AG04449 (cell line): ENCODE data around the gene SEC62.

Experiments
- CTCF ChIA-PET: fragments of 350-600 bp; formaldehyde crosslinking; extraction: SDS; loops from one replicate; lab custom pipeline; 2021; ENCODE audit warnings: antibody characterized with exemption; lab: Yijun Ruan, JAX
- POLR2A ChIA-PET: fragments of 400-600, 350-600 bp; formaldehyde crosslinking; extraction: SDS; loops from one replicate; lab custom pipeline; 2020; ENCODE audit warnings: antibody characterized with exemption, inconsistent platforms; lab: Yijun Ruan, JAX
- DNase-seq: peaks from one replicate; pipeline ENCODE4 v3.0.0-alpha.2; 2010; ENCODE audit warnings: low read depth, low spot score
- H3K4me3 ChIP-seq: 2 replicates; pipeline ENCODE4 v1.5.1; 2011; ENCODE audit warnings: low read depth, mild to moderate bottlenecking, control low read depth, low read length
- TF ChIP-seq, protein P1 (sequence below): IDR thresholded peaks from one replicate; pipeline ENCODE4 v1.5.1; 2011; ENCODE audit warnings: mild to moderate bottlenecking, moderate library complexity, low read length, control low read depth, inconsistent platforms; ENCODE audit not compliant: insufficient read depth; ENCODE audit errors: missing control alignments

Gene SEC62

GRCh38 chr3:169971522-169971921 lies 4.9 kb downstream of the SEC62 start:
- CTCF ChIA-PET, result no interaction called here
- no peak for DNase-seq
- POLR2A ChIA-PET, result no interaction called here
- no peak overlapping the region for H3K4me3 ChIP-seq
- TF ChIP-seq, protein P1, sequence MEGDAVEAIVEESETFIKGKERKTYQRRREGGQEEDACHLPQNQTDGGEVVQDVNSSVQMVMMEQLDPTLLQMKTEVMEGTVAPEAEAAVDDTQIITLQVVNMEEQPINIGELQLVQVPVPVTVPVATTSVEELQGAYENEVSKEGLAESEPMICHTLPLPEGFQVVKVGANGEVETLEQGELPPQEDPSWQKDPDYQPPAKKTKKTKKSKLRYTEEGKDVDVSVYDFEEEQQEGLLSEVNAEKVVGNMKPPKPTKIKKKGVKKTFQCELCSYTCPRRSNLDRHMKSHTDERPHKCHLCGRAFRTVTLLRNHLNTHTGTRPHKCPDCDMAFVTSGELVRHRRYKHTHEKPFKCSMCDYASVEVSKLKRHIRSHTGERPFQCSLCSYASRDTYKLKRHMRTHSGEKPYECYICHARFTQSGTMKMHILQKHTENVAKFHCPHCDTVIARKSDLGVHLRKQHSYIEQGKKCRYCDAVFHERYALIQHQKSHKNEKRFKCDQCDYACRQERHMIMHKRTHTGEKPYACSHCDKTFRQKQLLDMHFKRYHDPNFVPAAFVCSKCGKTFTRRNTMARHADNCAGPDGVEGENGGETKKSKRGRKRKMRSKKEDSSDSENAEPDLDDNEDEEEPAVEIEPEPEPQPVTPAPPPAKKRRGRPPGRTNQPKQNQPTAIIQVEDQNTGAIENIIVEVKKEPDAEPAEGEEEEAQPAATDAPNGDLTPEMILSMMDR, result no peak

DNA sequence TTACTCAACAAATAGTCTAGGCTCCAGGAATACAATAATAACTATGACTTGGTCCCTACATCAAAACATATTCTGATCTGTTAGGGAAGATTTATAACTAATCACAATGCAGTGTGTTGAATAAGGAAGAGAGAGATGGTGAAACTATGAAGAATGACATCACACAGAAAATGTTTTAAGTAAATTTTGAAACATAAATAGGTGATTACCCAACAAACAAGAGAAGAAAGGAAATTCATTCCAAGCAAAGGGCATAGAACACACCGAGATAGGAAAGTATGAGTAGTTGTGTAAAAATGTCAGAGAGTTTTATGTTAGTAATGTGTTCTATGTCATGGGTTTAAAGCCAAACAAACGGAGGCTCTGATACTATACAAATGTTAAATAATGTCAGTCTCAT lies 13.4 kb downstream of the SEC62 start:
- ChIA-PET CTCF (interaction anchor here (0.6 kb wide), 1 partner anchor 60 kb away, joined by 3 read pairs; no protein-coding TSS in a partner anchor), POLR2A (no interaction called here)
- DNase-seq, result no peak
- TF ChIP-seq, protein P1, result no peak
- no peak overlapping the region for H3K4me3 ChIP-seq

DNA sequence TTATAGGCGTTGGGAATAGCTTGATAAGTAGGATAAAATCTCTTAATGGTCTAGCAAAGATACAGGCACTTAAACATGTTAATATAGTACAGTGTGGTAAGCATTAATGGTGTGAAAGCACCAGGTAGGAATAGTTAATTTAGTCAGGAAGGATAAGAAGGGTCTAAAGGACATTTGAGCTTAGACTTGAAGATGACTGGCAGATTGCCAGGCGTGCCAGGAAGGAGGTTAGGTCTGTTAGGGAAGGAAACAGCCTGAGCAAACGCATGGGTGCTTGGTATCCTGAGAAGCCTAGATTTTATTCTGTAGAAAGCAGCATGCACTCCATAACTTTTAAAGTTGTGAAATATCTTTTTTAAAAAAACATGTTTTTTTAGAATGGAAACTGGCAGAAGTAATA lies 17.7 kb downstream of the SEC62 start:
- no peak for DNase-seq
- TF ChIP-seq, protein P1, result no peak
- H3K4me3 ChIP-seq, result no peak overlapping the region
- ChIA-PET POLR2A (no interaction called here), CTCF (no interaction called here)

- no peak overlapping the region for H3K4me3 ChIP-seq
- TF ChIP-seq, protein P1, result no peak
- ChIA-PET POLR2A (no interaction called here), CTCF (interaction anchor here (1.4 kb wide), 1 partner anchor 129 kb away, joined by 3 read pairs; no protein-coding TSS in a partner anchor)
- no peak for DNase-seq
These were observed 23.8 kb downstream of the SEC62 start for GRCh38 chr3:169990431-169990830.

GRCh38 chr3:169992156-169992555 lies 25.5 kb downstream of the SEC62 start:
- no peak overlapping the region for H3K4me3 ChIP-seq
- ChIA-PET POLR2A (no interaction called here), CTCF (interaction anchor here (0.5 kb wide), 1 partner anchor 13 kb away, joined by 3 read pairs; no protein-coding TSS in a partner anchor)
- DNase-seq, result no peak
- TF ChIP-seq, protein P1, result no peak

GRCh38 chr3:169992781-169993180 lies 26.2 kb downstream of the SEC62 start:
- ChIA-PET POLR2A (no interaction called here), CTCF (no interaction called here)
- TF ChIP-seq, protein P1, result no peak
- H3K4me3 ChIP-seq, result no peak overlapping the region
- DNase-seq, result no peak
